HG02678 (cell line): ENCODE data around the gene PLAU.

Experiments used
- ATAC-seq: cut with Tn5 transposase; IDR thresholded peaks from one replicate; pipeline ENCODE4 v1.9.1; 2021; ENCODE audit warnings: mild to moderate bottlenecking, moderate library complexity; ENCODE audit not compliant: unreplicated experiment

Gene PLAU

GRCh38 chr10:73910764-73911552 lies at the start of gene PLAU:
PLAU (plus strand) TSS chr10:73911132; CDS start chr10:73911556, 424 bp downstream.
- ATAC-seq, result peak; percentile 39

GRCh38 chr10:73862011-73862410 lies 48.9 kb upstream of the PLAU start:
- no peak for ATAC-seq

- no peak for ATAC-seq
These were observed 47.7 kb upstream of the PLAU start for GRCh38 chr10:73863039-73863817.

- ATAC-seq, result no peak
These were observed 46.7 kb upstream of the PLAU start for GRCh38 chr10:73864229-73864628.

- ATAC-seq, result no peak
These were observed 45.8 kb upstream of the PLAU start for GRCh38 chr10:73865107-73865458.

GRCh38 chr10:73865459-73866442 lies 45.2 kb upstream of the PLAU start:
- ATAC-seq, result peak; percentile 78

- no peak for ATAC-seq
These were observed 44.3 kb upstream of the PLAU start for GRCh38 chr10:73866621-73867020.

- ATAC-seq, result no peak
These were observed 43.7 kb upstream of the PLAU start for GRCh38 chr10:73867126-73867807.

- ATAC-seq, result no peak
These were observed 42.9 kb upstream of the PLAU start for GRCh38 chr10:73867871-73868631.

- no peak for ATAC-seq
These were observed 42.2 kb upstream of the PLAU start for GRCh38 chr10:73868655-73869195.

GRCh38 chr10:73871295-73872189 lies 39.4 kb upstream of the PLAU start:
- ATAC-seq, result no peak

- ATAC-seq, result no peak
These were observed 38.7 kb upstream of the PLAU start for GRCh38 chr10:73872190-73872710.

- ATAC-seq, result no peak
These were observed 37.6 kb upstream of the PLAU start for GRCh38 chr10:73873142-73873837.

GRCh38 chr10:73873838-73874215 lies 37.1 kb upstream of the PLAU start:
- ATAC-seq, result no peak

GRCh38 chr10:73874267-73875138 lies 36.4 kb upstream of the PLAU start, which contains the start of gene CAMK2G:
CAMK2G (minus strand) TSS chr10:73874555; CDS start chr10:73874461, 94 bp downstream.
- ATAC-seq, result peak; percentile 81

GRCh38 chr10:73875139-73875475 lies 35.8 kb upstream of the PLAU start:
- ATAC-seq, result peak; percentile 12

GRCh38 chr10:73876157-73876556 lies 34.8 kb upstream of the PLAU start:
- ATAC-seq, result no peak
